GM12874 (cell line): ENCODE results near the gene PIRT.

ENCODE experiments used
- CTCF ChIP-seq: IDR thresholded peaks from 2 replicates; pipeline ENCODE4 v1.5.1; 2011; ENCODE audit warnings: low read depth, mild to moderate bottlenecking, control low read depth, low read length, moderate library complexity; ENCODE audit not compliant: insufficient read depth

PIRT gene

GRCh38 chr17:10804546-10804945 is 33.3 kb downstream of the PIRT start:
- no peak for TF ChIP-seq CTCF

- TF ChIP-seq CTCF = no peak
Observed at GRCh38 chr17:10803830-10804475, 33.9 kb downstream of the PIRT start, which contains the start of gene TMEM238L. TMEM238L (minus strand) TSS chr17:10804099; CDS start chr17:10803963, 136 bp downstream.

GRCh38 chr17:10803350-10803749 is 34.5 kb downstream of the PIRT start:
- no peak for TF ChIP-seq CTCF

- TF ChIP-seq CTCF = no peak
Observed at GRCh38 chr17:10802496-10803284, 35.2 kb downstream of the PIRT start.

- TF ChIP-seq CTCF = no peak
Observed at GRCh38 chr17:10799407-10799806, 38.5 kb downstream of the PIRT start.

- TF ChIP-seq CTCF = no peak
Observed at GRCh38 chr17:10798910-10799309, 39.0 kb downstream of the PIRT start.

GRCh38 chr17:10798332-10798749 is 39.5 kb downstream of the PIRT start:
- no peak for TF ChIP-seq CTCF
